ENCODE data around the gene COMMD1. TPM values are rescaled to one million over a fixed set of nuclear protein-coding genes. Genes with fewer than 3 reads are reported as not detected.

COMMD1 gene
- polyA plus RNA-seq, 1 donor (not counting 4 experiments of a cell fraction or from before 2014, with no cell fraction given): 44.8 TPM

DNA sequence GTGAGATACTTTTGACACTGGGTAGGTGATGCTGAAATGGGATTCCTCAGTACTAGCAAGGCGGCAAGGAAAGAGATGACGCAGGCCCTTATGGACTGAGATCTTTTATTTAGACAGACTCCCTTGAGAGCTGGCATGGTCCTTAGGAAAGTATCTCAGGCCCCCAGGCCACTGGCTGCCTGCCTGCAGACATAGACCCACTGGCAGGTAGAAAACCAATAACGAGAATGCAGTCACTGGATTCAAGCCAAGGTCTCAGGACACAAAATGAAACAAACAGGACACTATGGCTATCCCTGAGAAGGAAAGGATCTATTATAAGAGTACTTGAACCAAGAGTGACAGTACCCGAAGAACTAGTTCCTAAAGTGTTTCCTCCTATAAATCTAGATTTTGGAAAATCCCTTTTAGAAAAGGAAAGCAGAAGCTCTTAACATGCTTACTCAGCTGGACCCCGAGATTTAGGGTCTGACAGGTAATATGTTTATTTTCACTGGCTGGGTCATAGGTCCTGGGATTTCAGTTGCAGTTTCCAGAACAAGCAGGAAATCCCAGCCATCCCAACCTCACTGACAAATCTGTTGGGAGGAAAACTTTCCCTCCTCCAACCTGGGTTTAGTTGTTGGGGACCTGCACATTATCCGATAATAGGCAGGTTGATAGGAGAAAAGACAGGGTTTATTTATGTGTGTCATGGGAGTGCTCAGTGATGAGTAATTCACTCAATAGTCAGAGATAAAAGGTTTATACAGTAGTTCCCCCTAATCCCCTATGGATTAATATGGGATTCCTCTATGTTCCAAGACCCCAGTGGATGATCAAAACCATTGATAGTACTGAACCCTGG is 44.5 kb downstream of the COMMD1 start:
- Histone ChIP-seq H3K9ac (ENCODE audit: control insufficient read depth, extremely low read depth, insufficient read depth, low read length) (no peak overlapping the region), H2AFZ (ENCODE audit: control insufficient read depth, low read length) (no peak overlapping the region), H3K4me1 (ENCODE audit: control insufficient read depth, extremely low read depth, insufficient read depth, low read length) (peaks cover 3% of the 10 kb centered on the region), H3K4me3 (ENCODE audit: control insufficient read depth in 2 of 3, extremely low read depth in 1 of 3, insufficient read depth in 2 of 3, low read depth in 1 of 3, low read length in 3 of 3) (no peak overlapping the region), H3K27ac (ENCODE audit: control insufficient read depth, insufficient read depth, low read length) (no peak overlapping the region), H3K9me1 (ENCODE audit: control insufficient read depth, extremely low read depth, insufficient read depth, low read length) (no peaks in the 10 kb centered on the region), H4K20me1 (ENCODE audit: control insufficient read depth, extremely low read depth, insufficient read depth, low read length) (no peaks in the 10 kb centered on the region), H3K27me3 (ENCODE audit: control insufficient read depth, extremely low read depth, insufficient read depth, low read length) (no peaks in the 10 kb centered on the region), H3K4me2 (ENCODE audit: control insufficient read depth, extremely low read depth, insufficient read depth, low read depth, low read length) (no peak overlapping the region), H3K79me2 (ENCODE audit: control insufficient read depth, insufficient read depth, low read length) (no peaks in the 10 kb centered on the region), H3K9me3 (ENCODE audit: control insufficient read depth, low read depth, low read length) (peaks cover 2% of the 10 kb centered on the region), H3K36me3 (ENCODE audit: control insufficient read depth in 2 of 2, extremely low read depth in 1 of 2, insufficient read depth in 2 of 2, low read length in 2 of 2) (no peaks in the 10 kb centered on the region)
- dilution Hi-C loops (cut with MboI; ENCODE audit: extremely low pct_ligation_motif_present, low sequenced_read_pairs): no loop called here
- DNase-seq (ENCODE audit: low read depth, low spot score): no peak
- TF ChIP-seq, protein P1, sequence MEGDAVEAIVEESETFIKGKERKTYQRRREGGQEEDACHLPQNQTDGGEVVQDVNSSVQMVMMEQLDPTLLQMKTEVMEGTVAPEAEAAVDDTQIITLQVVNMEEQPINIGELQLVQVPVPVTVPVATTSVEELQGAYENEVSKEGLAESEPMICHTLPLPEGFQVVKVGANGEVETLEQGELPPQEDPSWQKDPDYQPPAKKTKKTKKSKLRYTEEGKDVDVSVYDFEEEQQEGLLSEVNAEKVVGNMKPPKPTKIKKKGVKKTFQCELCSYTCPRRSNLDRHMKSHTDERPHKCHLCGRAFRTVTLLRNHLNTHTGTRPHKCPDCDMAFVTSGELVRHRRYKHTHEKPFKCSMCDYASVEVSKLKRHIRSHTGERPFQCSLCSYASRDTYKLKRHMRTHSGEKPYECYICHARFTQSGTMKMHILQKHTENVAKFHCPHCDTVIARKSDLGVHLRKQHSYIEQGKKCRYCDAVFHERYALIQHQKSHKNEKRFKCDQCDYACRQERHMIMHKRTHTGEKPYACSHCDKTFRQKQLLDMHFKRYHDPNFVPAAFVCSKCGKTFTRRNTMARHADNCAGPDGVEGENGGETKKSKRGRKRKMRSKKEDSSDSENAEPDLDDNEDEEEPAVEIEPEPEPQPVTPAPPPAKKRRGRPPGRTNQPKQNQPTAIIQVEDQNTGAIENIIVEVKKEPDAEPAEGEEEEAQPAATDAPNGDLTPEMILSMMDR (optimal IDR thresholded peaks at IDR 0.05 in 1 of 3, IDR thresholded peaks at IDR 0.05 in 1 of 3, conservative IDR thresholded peaks at IDR 0.05 in 1 of 3; ENCODE audit: extremely low read depth in 1 of 3, insufficient read depth in 2 of 3, low read length in 3 of 3): no peak
- no peak for FAIRE-seq

GRCh38 chr2:61950571-61951315 is 45.3 kb downstream of the COMMD1 start:
- no peak overlapping the region for H3K9ac ChIP-seq (ENCODE audit: control insufficient read depth, extremely low read depth, insufficient read depth, low read length)
- no peak for DNase-seq (ENCODE audit: low read depth, low spot score)
- TF ChIP-seq, protein P1 (optimal IDR thresholded peaks at IDR 0.05 in 1 of 3, IDR thresholded peaks at IDR 0.05 in 1 of 3, conservative IDR thresholded peaks at IDR 0.05 in 1 of 3; ENCODE audit: extremely low read depth in 1 of 3, insufficient read depth in 2 of 3, low read length in 3 of 3): no peak

More at GRCh38 chr2:61950571-61951315, 45.3 kb downstream of the COMMD1 start:
- no peaks in the 10 kb centered on the region for H3K9me1 ChIP-seq (ENCODE audit: control insufficient read depth, extremely low read depth, insufficient read depth, low read length)
- H3K4me3 ChIP-seq (ENCODE audit: control insufficient read depth in 2 of 3, extremely low read depth in 1 of 3, insufficient read depth in 2 of 3, low read depth in 1 of 3, low read length in 3 of 3): no peak overlapping the region
- dilution Hi-C loops (cut with MboI; ENCODE audit: extremely low pct_ligation_motif_present, low sequenced_read_pairs): no loop called here
- H2AFZ ChIP-seq (ENCODE audit: control insufficient read depth, low read length): no peak overlapping the region
- H3K36me3 ChIP-seq (ENCODE audit: control insufficient read depth in 2 of 2, extremely low read depth in 1 of 2, insufficient read depth in 2 of 2, low read length in 2 of 2): no peaks in the 10 kb centered on the region
- H3K4me2 ChIP-seq (ENCODE audit: control insufficient read depth, extremely low read depth, insufficient read depth, low read depth, low read length): no peak overlapping the region
- no peaks in the 10 kb centered on the region for H3K27me3 ChIP-seq (ENCODE audit: control insufficient read depth, extremely low read depth, insufficient read depth, low read length)
- H4K20me1 ChIP-seq (ENCODE audit: control insufficient read depth, extremely low read depth, insufficient read depth, low read length): no peaks in the 10 kb centered on the region
- H3K27ac ChIP-seq (ENCODE audit: control insufficient read depth, insufficient read depth, low read length): no peak overlapping the region
- peaks cover 2% of the 10 kb centered on the region for H3K9me3 ChIP-seq (ENCODE audit: control insufficient read depth, low read depth, low read length)
- peaks cover 3% of the 10 kb centered on the region for H3K4me1 ChIP-seq (ENCODE audit: control insufficient read depth, extremely low read depth, insufficient read depth, low read length)
- FAIRE-seq: no peak
- no peaks in the 10 kb centered on the region for H3K79me2 ChIP-seq (ENCODE audit: control insufficient read depth, insufficient read depth, low read length)
